A549 (cell line): Measurements from ENCODE around the gene EVC.

Experiments used
- CEBPB ChIP-seq, 2 experiments: fragments of >200 bp in 1 of 2; sonication (Bioruptor Twin) in 1 of 2; formaldehyde crosslinking in 1 of 2; IDR thresholded peaks; 2 replicates each; pipeline ENCODE4 v1.6.1; 2012 to 2016
- CHD4 ChIP-seq: fragments of 200-600 bp; sonication (generic); IDR thresholded peaks from 2 replicates; pipeline ENCODE4 v1.6.1; 2016; ENCODE audit warnings: antibody characterized with exemption, mild to moderate bottlenecking, borderline replicate concordance
- CTCF ChIP-seq: fragments of >200 bp; sonication (Bioruptor Twin); formaldehyde crosslinking; IDR thresholded peaks from 3 replicates; pipeline ENCODE4 v1.5.1; 2016
- EP300 ChIP-seq, 2 experiments: fragments of >200 bp; sonication (Bioruptor Twin); formaldehyde crosslinking; IDR thresholded peaks; 2 replicates in 1 of 2; 3 replicates in 1 of 2; pipeline ENCODE4 v1.6.1; 2016 to 2017
- JUN ChIP-seq, 2 experiments: fragments of >200 bp; sonication (Bioruptor Twin); formaldehyde crosslinking; IDR thresholded peaks; 2 replicates in 1 of 2; 3 replicates in 1 of 2; pipeline ENCODE4 v1.6.1; 2016 to 2017
- KDM1A ChIP-seq: fragments of 200-600 bp; sonication (generic); IDR thresholded peaks from 2 replicates; pipeline ENCODE4 v1.6.1; 2016; ENCODE audit warnings: low read depth, mild to moderate bottlenecking
- MAFK ChIP-seq: fragments of 450-650 bp; IDR thresholded peaks from 2 replicates; pipeline ENCODE4 v1.6.1; 2014; ENCODE audit not compliant: partially characterized antibody
- NFE2L2 ChIP-seq: fragments of 150-350 bp; conservative IDR thresholded peaks from 2 replicates; pipeline ENCODE4 v1.6.1; 2014; ENCODE audit warnings: low read length
- POLR2A ChIP-seq: IDR thresholded peaks from 2 replicates; pipeline ENCODE4 v1.6.1; 2012; ENCODE audit warnings: mild to moderate bottlenecking, low read length
- SMC3 ChIP-seq: fragments of >200 bp; sonication (Bioruptor Twin); formaldehyde crosslinking; IDR thresholded peaks from 3 replicates; pipeline ENCODE4 v1.6.1; 2018; ENCODE audit warnings: inconsistent platforms
- SREBF2 ChIP-seq: fragments of 450-650 bp; IDR thresholded peaks from 2 replicates; pipeline ENCODE4 v1.6.1; 2014; ENCODE audit warnings: mild to moderate bottlenecking, moderate library complexity
- TF ChIP-seq, protein P1 (sequence below): fragments of 250-450 bp; sonication (Bioruptor Pico); IDR thresholded peaks from 2 replicates; pipeline ENCODE4 v1.5.0; 2021; ENCODE audit warnings: mild to moderate bottlenecking, moderate library complexity, borderline replicate concordance

DNA sequence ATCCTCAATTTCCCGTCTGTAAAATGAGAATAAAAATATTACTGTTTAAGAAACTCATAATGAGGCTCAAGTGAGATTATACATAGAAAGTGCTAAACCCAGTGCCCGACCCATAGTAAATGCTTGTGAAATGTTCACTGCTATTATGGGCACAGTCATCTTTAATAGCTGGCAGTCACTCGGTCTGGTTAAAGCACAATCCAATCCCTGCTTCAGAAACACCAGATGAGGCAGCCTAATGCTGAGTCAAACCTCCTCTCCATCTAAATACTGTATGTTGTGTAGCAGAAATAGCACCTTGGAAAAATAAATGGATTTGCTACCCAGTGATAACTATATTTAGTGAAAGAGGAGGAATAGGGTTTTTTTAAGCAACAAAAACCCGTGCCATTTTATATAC is 17.1 kb upstream of the EVC start:
- no peak for TF ChIP-seq MAFK
- no peak for TF ChIP-seq CHD4
- no peak for TF ChIP-seq POLR2A
- TF ChIP-seq EP300 (IDR thresholded peaks at IDR 0.05): no peak
- TF ChIP-seq, protein P1, sequence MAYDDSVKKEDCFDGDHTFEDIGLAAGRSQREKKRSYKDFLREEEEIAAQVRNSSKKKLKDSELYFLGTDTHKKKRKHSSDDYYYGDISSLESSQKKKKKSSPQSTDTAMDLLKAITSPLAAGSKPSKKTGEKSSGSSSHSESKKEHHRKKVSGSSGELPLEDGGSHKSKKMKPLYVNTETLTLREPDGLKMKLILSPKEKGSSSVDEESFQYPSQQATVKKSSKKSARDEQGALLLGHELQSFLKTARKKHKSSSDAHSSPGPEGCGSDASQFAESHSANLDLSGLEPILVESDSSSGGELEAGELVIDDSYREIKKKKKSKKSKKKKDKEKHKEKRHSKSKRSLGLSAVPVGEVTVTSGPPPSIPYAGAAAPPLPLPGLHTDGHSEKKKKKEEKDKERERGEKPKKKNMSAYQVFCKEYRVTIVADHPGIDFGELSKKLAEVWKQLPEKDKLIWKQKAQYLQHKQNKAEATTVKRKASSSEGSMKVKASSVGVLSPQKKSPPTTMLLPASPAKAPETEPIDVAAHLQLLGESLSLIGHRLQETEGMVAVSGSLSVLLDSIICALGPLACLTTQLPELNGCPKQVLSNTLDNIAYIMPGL: no peak
- TF ChIP-seq CTCF: no peak
- no peak for TF ChIP-seq SREBF2
- no peak for TF ChIP-seq SMC3
- no peak for TF ChIP-seq KDM1A
- TF ChIP-seq JUN (IDR thresholded peaks at IDR 0.05): no peak
- TF ChIP-seq CEBPB (IDR thresholded peaks at IDR 0.05): no peak
- TF ChIP-seq NFE2L2: no peak
